ENCODE measurements around the gene NHLRC1.

Gene NHLRC1

DNA sequence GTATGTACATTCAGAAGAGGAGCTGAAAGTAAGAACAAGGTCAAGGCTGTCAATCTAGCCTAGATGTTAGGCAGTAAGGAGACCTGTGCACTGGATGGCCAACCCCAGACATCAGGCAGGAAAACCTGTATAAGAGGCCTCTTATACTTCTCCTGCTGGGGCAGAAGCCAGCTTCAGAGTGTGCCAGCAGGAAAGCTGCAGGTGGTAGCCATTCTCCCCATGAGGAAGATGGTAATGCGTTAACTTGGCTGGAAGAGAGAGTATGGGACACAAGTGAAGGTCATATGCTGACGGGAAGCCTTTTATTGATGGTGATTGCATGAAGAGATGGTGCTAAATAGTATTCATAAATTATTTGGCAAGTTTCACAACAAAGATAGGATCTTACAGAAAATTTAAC is 20.6 kb downstream of the NHLRC1 start:
- no peak for DNase-seq (ENCODE audit: low read depth)
- H3K4me3 ChIP-seq (ENCODE audit: low read depth, low read length), result no peak overlapping the region
- TF ChIP-seq, protein P1, sequence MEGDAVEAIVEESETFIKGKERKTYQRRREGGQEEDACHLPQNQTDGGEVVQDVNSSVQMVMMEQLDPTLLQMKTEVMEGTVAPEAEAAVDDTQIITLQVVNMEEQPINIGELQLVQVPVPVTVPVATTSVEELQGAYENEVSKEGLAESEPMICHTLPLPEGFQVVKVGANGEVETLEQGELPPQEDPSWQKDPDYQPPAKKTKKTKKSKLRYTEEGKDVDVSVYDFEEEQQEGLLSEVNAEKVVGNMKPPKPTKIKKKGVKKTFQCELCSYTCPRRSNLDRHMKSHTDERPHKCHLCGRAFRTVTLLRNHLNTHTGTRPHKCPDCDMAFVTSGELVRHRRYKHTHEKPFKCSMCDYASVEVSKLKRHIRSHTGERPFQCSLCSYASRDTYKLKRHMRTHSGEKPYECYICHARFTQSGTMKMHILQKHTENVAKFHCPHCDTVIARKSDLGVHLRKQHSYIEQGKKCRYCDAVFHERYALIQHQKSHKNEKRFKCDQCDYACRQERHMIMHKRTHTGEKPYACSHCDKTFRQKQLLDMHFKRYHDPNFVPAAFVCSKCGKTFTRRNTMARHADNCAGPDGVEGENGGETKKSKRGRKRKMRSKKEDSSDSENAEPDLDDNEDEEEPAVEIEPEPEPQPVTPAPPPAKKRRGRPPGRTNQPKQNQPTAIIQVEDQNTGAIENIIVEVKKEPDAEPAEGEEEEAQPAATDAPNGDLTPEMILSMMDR (IDR thresholded peaks at IDR 0.05; ENCODE audit: insufficient read depth, low read depth, low read length, missing control alignments), result no peak

DNA sequence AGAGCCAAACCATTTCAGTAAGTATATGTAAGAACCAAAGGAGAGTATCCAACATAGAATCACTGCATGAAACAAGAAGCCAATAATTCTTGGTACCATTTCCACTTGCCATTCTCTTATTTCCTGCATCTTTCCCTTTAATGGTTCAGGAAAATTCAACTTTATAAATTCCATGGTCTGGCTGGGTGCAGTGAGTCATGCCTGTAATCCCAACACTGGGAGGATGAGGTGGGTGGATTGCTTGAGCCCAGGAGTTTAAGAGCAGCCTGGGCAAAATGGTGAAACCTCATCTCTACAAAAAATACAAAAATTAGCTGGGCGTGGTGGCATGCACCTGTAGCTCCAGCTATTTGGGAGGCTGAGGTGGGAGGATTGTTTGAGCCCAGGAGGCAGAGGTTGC is 21.2 kb downstream of the NHLRC1 start:
- no peak for DNase-seq (ENCODE audit: low read depth)

DNA sequence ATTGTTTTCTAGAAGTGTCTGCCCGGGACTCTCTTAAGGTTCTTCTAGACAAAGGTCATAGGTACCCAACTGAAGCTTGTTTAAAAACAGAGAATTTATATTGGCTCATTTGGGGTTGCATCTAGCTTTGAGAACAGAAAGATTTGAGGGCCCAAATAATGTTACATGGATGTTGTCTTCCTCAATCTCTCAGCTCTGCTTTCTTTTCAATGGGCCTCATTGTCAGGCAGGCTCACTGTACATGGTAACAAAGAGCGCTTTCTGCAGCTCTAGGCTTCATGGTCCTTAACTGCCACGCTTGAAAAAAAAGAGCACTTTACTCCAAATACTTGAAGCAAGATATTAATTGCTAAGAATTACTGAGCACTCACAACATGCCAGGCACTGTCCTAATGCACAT is 22.2 kb downstream of the NHLRC1 start:
- H3K4me3 ChIP-seq (ENCODE audit: low read depth, low read length), result no peak overlapping the region
- DNase-seq (ENCODE audit: low read depth), result no peak
- TF ChIP-seq, protein P1 (IDR thresholded peaks at IDR 0.05; ENCODE audit: insufficient read depth, low read depth, low read length, missing control alignments), result no peak

More for the DNA sequence above, 21.2 kb downstream of the NHLRC1 start:
- TF ChIP-seq, protein P1 (IDR thresholded peaks at IDR 0.05; ENCODE audit: insufficient read depth, low read depth, low read length, missing control alignments), result no peak
- no peak overlapping the region for H3K4me3 ChIP-seq (ENCODE audit: low read depth, low read length)

DNA sequence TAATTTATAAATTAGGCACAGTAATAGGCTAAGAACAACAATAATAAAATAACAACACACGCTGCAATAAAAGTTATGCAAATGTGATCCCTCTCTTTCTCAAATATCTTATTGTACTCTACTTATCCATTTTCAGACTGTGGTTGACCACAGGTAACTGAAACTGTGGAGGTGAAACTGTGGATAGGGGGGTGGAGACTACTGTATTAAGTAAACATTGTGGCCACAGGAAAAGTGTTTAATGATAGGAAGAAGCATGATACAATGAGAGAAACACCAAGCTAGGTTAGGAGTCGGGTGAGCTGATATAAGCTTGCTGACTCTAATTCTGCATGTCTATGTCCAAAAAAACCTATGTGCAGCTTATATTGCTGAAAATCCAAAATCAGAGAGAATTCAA is 23.0 kb downstream of the NHLRC1 start:
- TF ChIP-seq, protein P1 (IDR thresholded peaks at IDR 0.05; ENCODE audit: insufficient read depth, low read depth, low read length, missing control alignments), result no peak
- DNase-seq (ENCODE audit: low read depth), result no peak
- no peak overlapping the region for H3K4me3 ChIP-seq (ENCODE audit: low read depth, low read length)

DNA sequence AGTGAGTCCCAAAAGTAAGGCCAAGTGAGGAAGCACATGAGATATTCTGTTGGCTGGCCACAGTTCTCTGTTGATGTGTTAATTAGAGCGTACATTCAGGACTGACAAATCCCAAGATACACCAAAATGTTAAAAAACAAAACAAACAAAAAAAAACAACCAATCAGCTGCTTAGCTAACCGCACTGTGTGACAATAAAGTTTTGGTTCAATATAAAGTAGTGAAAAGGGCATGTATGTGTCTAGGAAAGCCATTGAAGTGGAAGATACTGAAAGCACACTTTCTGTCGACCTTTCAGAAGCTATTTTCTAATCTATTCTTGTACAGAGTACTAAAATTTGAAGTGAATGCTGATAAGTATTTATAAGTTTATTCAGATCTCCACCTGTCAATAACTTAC is 26.1 kb downstream of the NHLRC1 start:
- peak; percentile 9 for DNase-seq (ENCODE audit: low read depth)
- no peak overlapping the region for H3K4me3 ChIP-seq (ENCODE audit: low read depth, low read length)
- TF ChIP-seq, protein P1 (IDR thresholded peaks at IDR 0.05; ENCODE audit: insufficient read depth, low read depth, low read length, missing control alignments), result no peak

DNA sequence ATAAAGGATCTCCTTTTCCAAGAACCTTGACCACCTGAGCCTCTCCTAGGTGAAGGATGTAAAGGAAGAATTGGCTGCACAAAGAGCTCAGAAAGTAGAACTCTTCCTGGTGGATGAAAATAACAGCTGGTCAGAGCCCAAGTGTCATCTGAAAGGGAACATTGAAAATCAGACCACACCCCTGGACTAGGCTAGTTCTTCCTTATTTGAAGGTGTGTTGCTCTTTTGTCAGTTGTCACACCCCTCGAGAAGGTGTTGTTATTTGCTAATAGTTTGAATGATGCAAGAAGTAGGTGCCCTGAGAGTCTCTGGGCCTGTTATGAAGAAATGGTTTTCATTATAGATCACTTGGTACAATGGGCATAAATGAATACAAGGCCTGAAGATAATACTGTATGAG is 31.1 kb downstream of the NHLRC1 start:
- DNase-seq (ENCODE audit: low read depth), result no peak
- H3K4me3 ChIP-seq (ENCODE audit: low read depth, low read length), result no peak overlapping the region
- TF ChIP-seq, protein P1 (IDR thresholded peaks at IDR 0.05; ENCODE audit: insufficient read depth, low read depth, low read length, missing control alignments), result no peak

DNA sequence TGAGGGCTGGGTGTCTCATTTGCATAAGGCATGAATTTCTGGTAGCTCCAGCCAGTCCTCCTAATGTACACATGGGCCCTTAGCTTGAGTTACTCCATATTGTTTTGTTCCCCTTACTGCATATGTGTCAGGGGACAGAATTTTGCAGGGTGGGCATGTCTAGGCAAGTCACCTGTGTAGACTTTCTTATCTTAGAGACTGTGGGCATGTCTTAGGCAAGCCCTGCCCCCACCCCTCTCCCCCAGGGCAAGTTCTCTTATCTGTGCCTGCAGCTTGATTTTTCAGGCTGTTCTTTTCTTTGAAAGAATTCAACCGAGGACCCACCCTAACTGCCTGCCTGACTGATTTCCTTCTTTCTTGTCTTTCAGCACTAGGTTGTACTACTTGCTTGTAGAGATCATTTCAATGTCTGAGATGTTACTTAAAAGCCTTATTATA is 32.1 kb downstream of the NHLRC1 start:
- TF ChIP-seq, protein P1 (IDR thresholded peaks at IDR 0.05; ENCODE audit: insufficient read depth, low read depth, low read length, missing control alignments), result no peak
- no peak overlapping the region for H3K4me3 ChIP-seq (ENCODE audit: low read depth, low read length)
- no peak for DNase-seq (ENCODE audit: low read depth)

All from GM12865 (cell line).